Liver (tissue), 9 donors: ENCODE measurements around the gene YAF2. TPM values are rescaled to one million over a fixed set of nuclear protein-coding genes. Genes with fewer than 3 reads are reported as not detected.

Source experiments
- DNase-seq: peaks from one replicate; pipeline ENCODE4 v3.0.0-alpha.2; 2017; ENCODE audit warnings: low spot score
- H3K27ac ChIP-seq, 2 donors: one replicate each; pipeline ENCODE4 v1.7.0; 2013; ENCODE audit warnings: inconsistent platforms in 2 of 2, low read length in 2 of 2, control low read depth in 1 of 2, low read depth in 1 of 2, mild to moderate bottlenecking in 1 of 2
- H3K27me3 ChIP-seq, 4 donors: one replicate each; pipeline versions ENCODE4 v1.6.1 to v1.7.0; 2013; ENCODE audit warnings: low read length in 3 of 4, inconsistent platforms in 1 of 4, mild to moderate bottlenecking in 1 of 4, moderate library complexity in 1 of 4; ENCODE audit not compliant: control insufficient read depth in 4 of 4, insufficient read depth in 4 of 4
- H3K36me3 ChIP-seq, 4 donors: one replicate each; pipeline versions ENCODE4 v1.6.1 to v1.7.0; 2013; ENCODE audit warnings: low read length in 3 of 4, mild to moderate bottlenecking in 3 of 4, low read depth in 1 of 4, moderate library complexity in 1 of 4; ENCODE audit not compliant: control insufficient read depth in 4 of 4, insufficient read depth in 3 of 4
- H3K4me1 ChIP-seq, 4 donors: one replicate each; pipeline versions ENCODE4 v1.6.1 to v1.7.0; 2013; ENCODE audit warnings: low read length in 3 of 4, mild to moderate bottlenecking in 3 of 4, moderate library complexity in 1 of 4; ENCODE audit not compliant: control insufficient read depth in 4 of 4, insufficient read depth in 4 of 4
- H3K4me3 ChIP-seq, 3 donors: one replicate each; pipeline versions ENCODE4 v1.6.1 to v1.7.0; 2013; ENCODE audit warnings: low read length in 3 of 3, control low read depth in 1 of 3, low read depth in 1 of 3, mild to moderate bottlenecking in 1 of 3
- H3K9ac ChIP-seq, 2 donors: one replicate each; pipeline ENCODE4 v1.7.0; 2013; ENCODE audit warnings: low read length in 2 of 2, mild to moderate bottlenecking in 2 of 2, moderate library complexity in 2 of 2, control low read depth in 1 of 2, low read depth in 1 of 2
- H3K9me3 ChIP-seq, 4 donors: one replicate each; pipeline versions ENCODE4 v1.6.1 to v1.7.0; 2013; ENCODE audit warnings: low read length in 3 of 4; ENCODE audit not compliant: control insufficient read depth in 4 of 4
- FOXA1 ChIP-seq: IDR thresholded peaks from 2 replicates; pipeline ENCODE4 v1.6.1; 2016; ENCODE audit warnings: antibody characterized with exemption
- FOXA2 ChIP-seq: IDR thresholded peaks from 2 replicates; pipeline ENCODE4 v1.6.1; 2016; ENCODE audit warnings: antibody characterized with exemption
- GABPA ChIP-seq, 2 donors: IDR thresholded peaks in 1 of 2; conservative IDR thresholded peaks in 1 of 2; 2 replicates each; pipeline ENCODE4 v1.6.1; 2016; ENCODE audit warnings: antibody characterized with exemption in 2 of 2, mild to moderate bottlenecking in 1 of 2, moderate library complexity in 1 of 2
- HNF4A ChIP-seq, 2 donors: conservative IDR thresholded peaks; 2 replicates each; pipeline ENCODE4 v1.6.1; 2016; ENCODE audit warnings: antibody characterized with exemption in 2 of 2, mild to moderate bottlenecking in 2 of 2
- HNF4G ChIP-seq: IDR thresholded peaks from 2 replicates; pipeline ENCODE4 v1.6.1; 2016; ENCODE audit warnings: antibody characterized with exemption
- JUND ChIP-seq, 2 donors: IDR thresholded peaks; 2 replicates each; pipeline ENCODE4 v1.6.1; 2016; ENCODE audit warnings: antibody characterized with exemption in 2 of 2
- NR2F2 ChIP-seq: IDR thresholded peaks from 2 replicates; pipeline ENCODE4 v1.6.1; 2016; ENCODE audit warnings: antibody characterized with exemption
- RAD21 ChIP-seq, 2 donors: IDR thresholded peaks; 2 replicates each; pipeline ENCODE4 v1.6.1; 2016; ENCODE audit warnings: antibody characterized with exemption in 2 of 2, mild to moderate bottlenecking in 2 of 2
- RXRA ChIP-seq, 2 donors: IDR thresholded peaks; 2 replicates each; pipeline ENCODE4 v1.6.1; 2017 to 2018; ENCODE audit warnings: antibody characterized with exemption in 2 of 2, mild to moderate bottlenecking in 1 of 2
- SP1 ChIP-seq: IDR thresholded peaks from 2 replicates; pipeline ENCODE4 v1.6.1; 2018; ENCODE audit warnings: antibody characterized with exemption, mild to moderate bottlenecking
- TAF1 ChIP-seq: conservative IDR thresholded peaks from 2 replicates; pipeline ENCODE4 v1.6.1; 2016; ENCODE audit warnings: antibody characterized with exemption, mild to moderate bottlenecking
- YY1 ChIP-seq: IDR thresholded peaks from 2 replicates; pipeline ENCODE4 v1.6.1; 2016; ENCODE audit warnings: antibody characterized with exemption, mild to moderate bottlenecking
- WGBS: extraction: QIAGEN DNeasy Blood & Tissue Kit; methylation state at CpG from one replicate; pipeline ENCODE4 v1.1.7; 2013; 5-methylcytosine and 5-hydroxymethylcytosine counted together
- polyA plus RNA-seq, 2 donors: library from polyadenylated mRNA; stranded (reverse) in 1 of 2; unstranded in 1 of 2; fragments of 200-250 nt in 1 of 2; fragments of >200 nt in 1 of 2; fragmentation: Nextera tagmentation in 1 of 2; extraction: Ambion mirVana in 1 of 2; gene quantifications; one replicate each; pipeline versions ENCODE4 v1.2.1 to v1.2.3, GENCODE V29; 2013 to 2015
- total RNA-seq, 2 donors: library from RNA; depleted of rRNA; stranded (reverse); fragments of >200 nt; gene quantifications; one replicate each; pipeline ENCODE4 v1.2.3, GENCODE V29; 2014
- TF ChIP-seq, protein P1 (sequence below): IDR thresholded peaks from 2 replicates; pipeline ENCODE4 v1.6.1; 2016; ENCODE audit warnings: antibody characterized with exemption
- TF ChIP-seq, protein P2 (sequence below): IDR thresholded peaks from 2 replicates; pipeline ENCODE4 v1.6.1; 2016; ENCODE audit warnings: antibody characterized with exemption
- TF ChIP-seq, protein P3 (sequence below): IDR thresholded peaks from 2 replicates; pipeline ENCODE4 v1.6.1; 2016; ENCODE audit warnings: antibody characterized with exemption
- TF ChIP-seq, protein P4 (sequence below): IDR thresholded peaks from 2 replicates; pipeline ENCODE4 v1.6.1; 2016; ENCODE audit warnings: antibody characterized with exemption, mild to moderate bottlenecking
- TF ChIP-seq, protein P5 (sequence below): fragments of 150-350 bp; IDR thresholded peaks from 2 replicates; pipeline ENCODE4 v1.5.1; 2017; ENCODE audit warnings: improper control_type of control experiment, low read depth, low read length; ENCODE audit not compliant: missing input control
- donor health status: healthy.
- donor health status: healthy.
- donor health status: healthy.
- donor health status: healthy.
- donor health status: healthy.

The YAF2 gene
- total and polyA plus RNA-seq, 4 donors = 7.3 to 22.9 (median 16.2) TPM

DNA sequence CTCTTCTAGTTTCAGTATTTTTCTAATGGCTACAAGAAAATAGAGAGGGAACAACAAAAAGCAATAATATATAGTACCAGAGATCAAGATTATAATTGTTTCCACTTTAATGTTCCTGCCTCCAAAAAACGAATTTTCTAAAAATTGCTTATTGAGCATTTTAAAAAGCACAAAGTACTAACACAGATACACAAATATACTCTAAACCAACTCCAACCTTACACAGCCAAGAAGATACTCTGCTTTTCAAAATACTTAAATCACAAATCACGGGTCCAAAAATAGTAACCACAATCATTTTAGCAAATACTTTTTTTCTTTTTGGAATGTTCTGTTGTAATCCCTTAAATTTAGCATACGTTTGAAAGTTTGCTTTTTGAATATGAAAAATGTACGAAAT lies 2.0 kb downstream of the YAF2 start:
- no peak overlapping the region for H3K4me3 ChIP-seq
- H3K9me3 ChIP-seq = no peaks in the 10 kb centered on the region
- DNase-seq = no peak
- no peak for TF ChIP-seq FOXA1
- no peak for TF ChIP-seq YY1
- TF ChIP-seq GABPA (IDR thresholded peaks at IDR 0.05 in 1 of 2, conservative IDR thresholded peaks at IDR 0.05 in 1 of 2) = no peak
- TF ChIP-seq, protein P1, sequence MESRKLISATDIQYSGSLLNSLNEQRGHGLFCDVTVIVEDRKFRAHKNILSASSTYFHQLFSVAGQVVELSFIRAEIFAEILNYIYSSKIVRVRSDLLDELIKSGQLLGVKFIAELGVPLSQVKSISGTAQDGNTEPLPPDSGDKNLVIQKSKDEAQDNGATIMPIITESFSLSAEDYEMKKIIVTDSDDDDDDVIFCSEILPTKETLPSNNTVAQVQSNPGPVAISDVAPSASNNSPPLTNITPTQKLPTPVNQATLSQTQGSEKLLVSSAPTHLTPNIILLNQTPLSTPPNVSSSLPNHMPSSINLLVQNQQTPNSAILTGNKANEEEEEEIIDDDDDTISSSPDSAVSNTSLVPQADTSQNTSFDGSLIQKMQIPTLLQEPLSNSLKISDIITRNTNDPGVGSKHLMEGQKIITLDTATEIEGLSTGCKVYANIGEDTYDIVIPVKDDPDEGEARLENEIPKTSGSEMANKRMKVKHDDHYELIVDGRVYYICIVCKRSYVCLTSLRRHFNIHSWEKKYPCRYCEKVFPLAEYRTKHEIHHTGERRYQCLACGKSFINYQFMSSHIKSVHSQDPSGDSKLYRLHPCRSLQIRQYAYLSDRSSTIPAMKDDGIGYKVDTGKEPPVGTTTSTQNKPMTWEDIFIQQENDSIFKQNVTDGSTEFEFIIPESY = no peak
- no peak for TF ChIP-seq FOXA2
- TF ChIP-seq RAD21 (IDR thresholded peaks at IDR 0.05) = no peak
- TF ChIP-seq, protein P2, sequence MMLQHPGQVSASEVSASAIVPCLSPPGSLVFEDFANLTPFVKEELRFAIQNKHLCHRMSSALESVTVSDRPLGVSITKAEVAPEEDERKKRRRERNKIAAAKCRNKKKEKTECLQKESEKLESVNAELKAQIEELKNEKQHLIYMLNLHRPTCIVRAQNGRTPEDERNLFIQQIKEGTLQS = no peak
- TF ChIP-seq SP1 = no peak
- TF ChIP-seq HNF4A (conservative IDR thresholded peaks at IDR 0.05) = no peak
- TF ChIP-seq, protein P3, sequence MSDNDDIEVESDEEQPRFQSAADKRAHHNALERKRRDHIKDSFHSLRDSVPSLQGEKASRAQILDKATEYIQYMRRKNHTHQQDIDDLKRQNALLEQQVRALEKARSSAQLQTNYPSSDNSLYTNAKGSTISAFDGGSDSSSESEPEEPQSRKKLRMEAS = no peak
- TF ChIP-seq, protein P4, sequence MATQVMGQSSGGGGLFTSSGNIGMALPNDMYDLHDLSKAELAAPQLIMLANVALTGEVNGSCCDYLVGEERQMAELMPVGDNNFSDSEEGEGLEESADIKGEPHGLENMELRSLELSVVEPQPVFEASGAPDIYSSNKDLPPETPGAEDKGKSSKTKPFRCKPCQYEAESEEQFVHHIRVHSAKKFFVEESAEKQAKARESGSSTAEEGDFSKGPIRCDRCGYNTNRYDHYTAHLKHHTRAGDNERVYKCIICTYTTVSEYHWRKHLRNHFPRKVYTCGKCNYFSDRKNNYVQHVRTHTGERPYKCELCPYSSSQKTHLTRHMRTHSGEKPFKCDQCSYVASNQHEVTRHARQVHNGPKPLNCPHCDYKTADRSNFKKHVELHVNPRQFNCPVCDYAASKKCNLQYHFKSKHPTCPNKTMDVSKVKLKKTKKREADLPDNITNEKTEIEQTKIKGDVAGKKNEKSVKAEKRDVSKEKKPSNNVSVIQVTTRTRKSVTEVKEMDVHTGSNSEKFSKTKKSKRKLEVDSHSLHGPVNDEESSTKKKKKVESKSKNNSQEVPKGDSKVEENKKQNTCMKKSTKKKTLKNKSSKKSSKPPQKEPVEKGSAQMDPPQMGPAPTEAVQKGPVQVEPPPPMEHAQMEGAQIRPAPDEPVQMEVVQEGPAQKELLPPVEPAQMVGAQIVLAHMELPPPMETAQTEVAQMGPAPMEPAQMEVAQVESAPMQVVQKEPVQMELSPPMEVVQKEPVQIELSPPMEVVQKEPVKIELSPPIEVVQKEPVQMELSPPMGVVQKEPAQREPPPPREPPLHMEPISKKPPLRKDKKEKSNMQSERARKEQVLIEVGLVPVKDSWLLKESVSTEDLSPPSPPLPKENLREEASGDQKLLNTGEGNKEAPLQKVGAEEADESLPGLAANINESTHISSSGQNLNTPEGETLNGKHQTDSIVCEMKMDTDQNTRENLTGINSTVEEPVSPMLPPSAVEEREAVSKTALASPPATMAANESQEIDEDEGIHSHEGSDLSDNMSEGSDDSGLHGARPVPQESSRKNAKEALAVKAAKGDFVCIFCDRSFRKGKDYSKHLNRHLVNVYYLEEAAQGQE = no peak
- TF ChIP-seq JUND (IDR thresholded peaks at IDR 0.05) = no peak
- TF ChIP-seq, protein P5, sequence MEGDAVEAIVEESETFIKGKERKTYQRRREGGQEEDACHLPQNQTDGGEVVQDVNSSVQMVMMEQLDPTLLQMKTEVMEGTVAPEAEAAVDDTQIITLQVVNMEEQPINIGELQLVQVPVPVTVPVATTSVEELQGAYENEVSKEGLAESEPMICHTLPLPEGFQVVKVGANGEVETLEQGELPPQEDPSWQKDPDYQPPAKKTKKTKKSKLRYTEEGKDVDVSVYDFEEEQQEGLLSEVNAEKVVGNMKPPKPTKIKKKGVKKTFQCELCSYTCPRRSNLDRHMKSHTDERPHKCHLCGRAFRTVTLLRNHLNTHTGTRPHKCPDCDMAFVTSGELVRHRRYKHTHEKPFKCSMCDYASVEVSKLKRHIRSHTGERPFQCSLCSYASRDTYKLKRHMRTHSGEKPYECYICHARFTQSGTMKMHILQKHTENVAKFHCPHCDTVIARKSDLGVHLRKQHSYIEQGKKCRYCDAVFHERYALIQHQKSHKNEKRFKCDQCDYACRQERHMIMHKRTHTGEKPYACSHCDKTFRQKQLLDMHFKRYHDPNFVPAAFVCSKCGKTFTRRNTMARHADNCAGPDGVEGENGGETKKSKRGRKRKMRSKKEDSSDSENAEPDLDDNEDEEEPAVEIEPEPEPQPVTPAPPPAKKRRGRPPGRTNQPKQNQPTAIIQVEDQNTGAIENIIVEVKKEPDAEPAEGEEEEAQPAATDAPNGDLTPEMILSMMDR = no peak
- no peak for TF ChIP-seq NR2F2
- TF ChIP-seq RXRA (IDR thresholded peaks at IDR 0.05) = no peak
- no peak for TF ChIP-seq HNF4G
- H3K36me3 ChIP-seq = peaks cover 0 to 6% (median 0%) of the 10 kb centered on the region in 4 donors
- H3K27me3 ChIP-seq = no peaks in the 10 kb centered on the region
- WGBS = 51% methylated on average over 4 of the region's 4 CpGs
- H3K4me1 ChIP-seq = peaks cover 10 to 32% (median 24%) of the 10 kb centered on the region in 4 donors
- H3K27ac ChIP-seq = peak overlapping the region; percentile 48 to 71
- H3K9ac ChIP-seq = no peak overlapping the region

DNA sequence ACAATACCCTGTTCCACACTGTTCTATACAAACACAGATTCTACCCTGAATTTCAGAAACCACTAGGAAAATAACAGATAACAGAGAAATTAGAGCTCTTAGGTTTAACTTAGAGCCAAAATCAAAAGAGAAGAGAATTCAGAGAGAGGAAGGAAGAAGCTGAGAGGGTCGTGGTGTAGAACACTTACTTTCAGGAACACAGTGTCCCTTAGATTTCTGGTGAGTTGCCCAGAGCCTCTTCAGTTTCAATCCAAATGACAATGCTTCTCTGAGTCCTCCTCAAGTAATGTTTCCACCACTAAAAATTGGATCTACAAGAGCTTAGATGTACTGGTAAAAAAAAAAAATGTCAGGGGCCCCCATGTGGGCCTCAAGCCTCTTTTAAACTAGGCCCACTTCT lies 2.6 kb downstream of the YAF2 start:
- Histone ChIP-seq H3K4me1 (peaks cover 10 to 32% (median 24%) of the 10 kb centered on the region in 4 donors), H3K4me3 (no peak overlapping the region), H3K9ac (peak overlapping the region in 1 of 2 donors; percentile 29), H3K27me3 (no peaks in the 10 kb centered on the region), H3K27ac (peak overlapping the region; percentile 48 to 71), H3K9me3 (no peaks in the 10 kb centered on the region), H3K36me3 (peaks cover 0 to 6% (median 0%) of the 10 kb centered on the region in 4 donors)
- DNase-seq = no peak
- WGBS = 3% methylated on average over 1 of the region's 1 CpG
- TF ChIP-seq, protein P4 = no peak
- TF ChIP-seq GABPA (IDR thresholded peaks at IDR 0.05 in 1 of 2, conservative IDR thresholded peaks at IDR 0.05 in 1 of 2) = no peak
- TF ChIP-seq FOXA2 = no peak
- no peak for TF ChIP-seq TAF1
- TF ChIP-seq, protein P2 = no peak
- TF ChIP-seq, protein P1 = no peak
- TF ChIP-seq HNF4A (conservative IDR thresholded peaks at IDR 0.05) = no peak
- no peak for TF ChIP-seq SP1
- TF ChIP-seq, protein P3 = no peak
- TF ChIP-seq RAD21 (IDR thresholded peaks at IDR 0.05) = no peak
